HepG2 (cell line): ENCODE data around the gene TBXA2R. TPM values are rescaled to one million over a fixed set of nuclear protein-coding genes. Genes with fewer than 3 reads are reported as not detected.

ENCODE experiments used
- ATAC-seq: fragments of 200-7000 bp; cut with Tn5 transposase; 3 replicates; pipeline ENCODE4 v1.9.1; 2020; ENCODE audit warnings: mild to moderate bottlenecking, moderate library complexity
- BruUV-seq: library from RNA; stranded (reverse); fragments of 400-500 nt; replicated peaks from 2 replicates; lab custom pipeline; 2021; lab: Mats Ljungman, UMichigan
- CTCF ChIA-PET: fragments of 300-600 bp; formaldehyde crosslinking; extraction: SDS; loops from one replicate; lab custom pipeline; 2021; ENCODE audit warnings: low total read pairs, inconsistent platforms, low intra/inter-chr PET ratio; lab: Yijun Ruan, JAX
- POLR2A ChIA-PET: fragments of 350-600 bp; sonication (Branson Sonifier 250); formaldehyde crosslinking; loops from one replicate; lab custom pipeline; 2020; ENCODE audit warnings: antibody characterized with exemption, inconsistent platforms; lab: Yijun Ruan, JAX
- DNase-seq: peaks from one replicate; pipeline ENCODE4 v3.0.0-alpha.2; 2015; ENCODE audit warnings: low spot score
- FAIRE-seq: peaks from 3 replicates; lab custom pipeline; 2011; peaks lifted over from hg19 to GRCh38; lab: Jason Lieb, UNC
- H2AFZ ChIP-seq: one replicate; pipeline ENCODE4 v1.6.1; 2011; ENCODE audit warnings: low read length, inconsistent platforms
- H3K27ac ChIP-seq: fragments of 300-600 bp; 3 replicates; pipeline ENCODE4 v1.8.0; 2011; ENCODE audit warnings: mixed run types, mild to moderate bottlenecking, mixed read lengths, low read length, inconsistent platforms; ENCODE audit not compliant: insufficient read depth; ENCODE audit errors: extremely low read length
- H3K27me3 ChIP-seq, 2 experiments: fragments of 200-600 bp in 1 of 2; 2 replicates in 1 of 2; 3 replicates in 1 of 2; pipeline versions ENCODE4 v1.6.0 to v1.8.0; 2011; ENCODE audit warnings: low read length in 2 of 2, mild to moderate bottlenecking in 2 of 2, moderate library complexity in 2 of 2, inconsistent platforms in 1 of 2; ENCODE audit not compliant: insufficient read depth in 2 of 2, control insufficient read depth in 1 of 2
- H3K36me3 ChIP-seq, 2 experiments: fragments of 200-600 bp in 1 of 2; replicated peaks in 1 of 2; 2 replicates in 1 of 2; 3 replicates in 1 of 2; pipeline versions ENCODE4 v1.5.1 to v1.8.0; 2011; ENCODE audit warnings: low read length in 2 of 2, inconsistent platforms in 1 of 2; ENCODE audit not compliant: insufficient read depth in 2 of 2, control insufficient read depth in 1 of 2
- H3K4me1 ChIP-seq: 2 replicates; pipeline ENCODE4 v1.5.1; 2012; ENCODE audit warnings: low read length, inconsistent platforms; ENCODE audit not compliant: insufficient read depth
- H3K4me2 ChIP-seq: 2 replicates; pipeline ENCODE4 v1.6.0; 2011; ENCODE audit warnings: low read depth, low read length, inconsistent platforms
- H3K4me3 ChIP-seq, 3 experiments: fragments of 200-600 bp in 1 of 3; sonication (generic), shearing (Covaris generic) in 1 of 3; replicated peaks in 1 of 3; 2 replicates each; pipeline ENCODE4 v1.5.1; 2011 to 2016; ENCODE audit warnings: low read length in 3 of 3, inconsistent platforms in 2 of 3, low read depth in 2 of 3, mild to moderate bottlenecking in 2 of 3, control low read depth in 1 of 3, mixed read lengths in 1 of 3; ENCODE audit not compliant: insufficient read depth in 1 of 3
- H3K79me2 ChIP-seq: one replicate; pipeline ENCODE4 v1.6.1; 2011; ENCODE audit warnings: low read length, inconsistent platforms; ENCODE audit not compliant: insufficient read depth
- H3K9ac ChIP-seq: 2 replicates; pipeline ENCODE4 v1.6.0; 2011; ENCODE audit warnings: mild to moderate bottlenecking, low read depth, low read length, inconsistent platforms; ENCODE audit not compliant: insufficient read depth
- H3K9me3 ChIP-seq: 2 replicates; pipeline ENCODE4 v1.5.1; 2012; ENCODE audit warnings: mild to moderate bottlenecking, low read length
- H4K20me1 ChIP-seq: 2 replicates; pipeline ENCODE4 v1.6.0; 2011; ENCODE audit warnings: inconsistent platforms, mild to moderate bottlenecking, low read length, moderate library complexity; ENCODE audit not compliant: insufficient read depth
- BCL6 ChIP-seq: IDR thresholded peaks from 2 replicates; pipeline ENCODE4 v1.6.1; 2016; ENCODE audit warnings: missing genetic modification reagents, missing compliant biosample characterization
- CEBPB ChIP-seq: IDR thresholded peaks from 2 replicates; pipeline ENCODE4 v1.6.1; 2011; ENCODE audit warnings: low read depth, low read length, improper control_type of control experiment, borderline replicate concordance
- HCFC1 ChIP-seq: fragments of 150-350 bp; IDR thresholded peaks from 2 replicates; pipeline ENCODE4 v1.6.1; 2014; ENCODE audit warnings: low read depth, low read length
- PLSCR1 ChIP-seq: sonication (generic); formaldehyde crosslinking; IDR thresholded peaks from 2 replicates; pipeline ENCODE4 v1.5.0; 2020; ENCODE audit warnings: missing genetic modification reagents, mild to moderate bottlenecking, borderline replicate concordance
- SP1 ChIP-seq, 2 experiments: fragments of 450-650 bp in 1 of 2; sonication (generic) in 1 of 2; formaldehyde crosslinking in 1 of 2; IDR thresholded peaks; 2 replicates each; pipeline versions ENCODE4 v1.4.0 to v1.6.1; 2016 to 2020; ENCODE audit warnings: missing genetic modification reagents in 1 of 2
- SP140L ChIP-seq: sonication (generic); formaldehyde crosslinking; IDR thresholded peaks from 2 replicates; pipeline ENCODE4 v1.4.0; 2020; ENCODE audit warnings: missing genetic modification reagents, borderline replicate concordance
- ZBTB34 ChIP-seq: sonication (generic); formaldehyde crosslinking; IDR thresholded peaks from 2 replicates; pipeline ENCODE4 v1.8.0; 2022; ENCODE audit warnings: mild to moderate bottlenecking, missing genetic modification reagents
- ZNF34 ChIP-seq: sonication (generic); formaldehyde crosslinking; IDR thresholded peaks from 2 replicates; pipeline ENCODE4 v1.4.0; 2020; ENCODE audit warnings: mild to moderate bottlenecking, missing genetic modification reagents, borderline replicate concordance
- ZNF350 ChIP-seq: sonication (generic); formaldehyde crosslinking; IDR thresholded peaks from 2 replicates; pipeline ENCODE4 v1.4.0; 2020; ENCODE audit warnings: mild to moderate bottlenecking, low read depth, missing genetic modification reagents, borderline replicate concordance
- ZNF772 ChIP-seq: sonication (generic); formaldehyde crosslinking; IDR thresholded peaks from 2 replicates; pipeline ENCODE4 v1.5.0; 2020; ENCODE audit warnings: mild to moderate bottlenecking, missing genetic modification reagents
- WGBS: methylation state at CpG from one replicate; pipeline ENCODE4 v1.1.6; 2017; ENCODE audit warnings: low lambda C conversion rate; 5-methylcytosine and 5-hydroxymethylcytosine counted together
- in situ Hi-C: cut with HindIII; loops from 2 replicates; pipeline ENCODE4 v1.10.0; 2017; ENCODE audit warnings: low pct_unique_long_range_greater_than_20kb; ENCODE audit not compliant: extremely low pct_ligation_motif_present
- intact Hi-C: fragments of 100-400 bp; cut with micrococcal nuclease; formaldehyde crosslinking; loops from one replicate; pipeline ENCODE4 v1.10.0; 2022; ENCODE audit not compliant: unreplicated experiment
- polyA plus RNA-seq, 8 experiments: library from polyadenylated mRNA; depleted of rRNA in 3 of 8; stranded (reverse) in 7 of 8; unstranded in 1 of 8; fragments of >200 nt; fragmentation: Illumina TruSeq in 4 of 8; extraction: Trizol in 4 of 8; gene quantifications; 2 replicates each; pipeline versions ENCODE4 v1.2.1 to v1.2.3, GENCODE V29; 2011 to 2016; ENCODE audit warnings: low read depth in 4 of 8, missing spikeins in 1 of 8, mixed read lengths in 1 of 8; ENCODE audit not compliant: insufficient read depth in 1 of 8
- total RNA-seq, 5 experiments: library from RNA; depleted of rRNA; stranded (reverse); fragments of >200 nt; fragmentation: Illumina TruSeq; extraction: Trizol; gene quantifications; 2 replicates each; pipeline ENCODE4 v1.2.3, GENCODE V29; 2016; ENCODE audit warnings: low read depth in 1 of 5

The TBXA2R gene
- total and polyA plus RNA-seq, 2 of the 13 experiments (the other 11 are each of a cell fraction or from before 2014, with no cell fraction given) = 0.09 TPM; not detected in 1

- Histone ChIP-seq H3K4me1 (no peaks in the 10 kb centered on the region), H3K9ac (no peak overlapping the region), H3K27me3 (peaks cover 5 to 33% of the 10 kb centered on the region in 2 experiments; a peak in 4 of 5 replicates), H3K27ac (no peak overlapping the region), H3K9me3 (no peaks in the 10 kb centered on the region), H3K36me3 (no peaks in the 10 kb centered on the region), H3K4me2 (no peak overlapping the region), H3K79me2 (no peaks in the 10 kb centered on the region), H4K20me1 (no peaks in the 10 kb centered on the region), H3K4me3 (no peak overlapping the region), H2AFZ (no peak overlapping the region)
- intact Hi-C loops = no loop called here
- CTCF ChIA-PET = no interaction called here
- FAIRE-seq (no peak), ATAC-seq (no peak), DNase-seq (no peak)
- TF ChIP-seq ZNF350 (CRISPR knock-in tag) (no peak), ZNF34 (no peak), ZBTB34 (CRISPR knock-in tag) (no peak), ZNF772 (CRISPR knock-in tag) (no peak), CEBPB (no peak), SP1 (IDR thresholded peaks at IDR 0.05) (no peak), SP1 (CRISPR knock-in tag; IDR thresholded peaks at IDR 0.05) (no peak), SP140L (no peak), PLSCR1 (CRISPR knock-in tag) (no peak), HCFC1 (no peak), BCL6 (no peak)
- in situ Hi-C loops = no loop called here
- 81% methylated on average over 19 of the region's 22 CpGs for WGBS
- POLR2A ChIA-PET = no interaction called here
- BruUV-seq = no TSS peak
These were observed 16.7 kb downstream of the TBXA2R start for GRCh38 chr19:3589949-3590348.
